COLO668 (cell line): Measurements from ENCODE around the gene HPDL.

ENCODE experiments used
- DNase-seq: peaks from one replicate; lab custom pipeline; 2025; ENCODE audit not compliant: unreplicated experiment; lab: John Stamatoyannopoulos, UW

Gene HPDL

DNA sequence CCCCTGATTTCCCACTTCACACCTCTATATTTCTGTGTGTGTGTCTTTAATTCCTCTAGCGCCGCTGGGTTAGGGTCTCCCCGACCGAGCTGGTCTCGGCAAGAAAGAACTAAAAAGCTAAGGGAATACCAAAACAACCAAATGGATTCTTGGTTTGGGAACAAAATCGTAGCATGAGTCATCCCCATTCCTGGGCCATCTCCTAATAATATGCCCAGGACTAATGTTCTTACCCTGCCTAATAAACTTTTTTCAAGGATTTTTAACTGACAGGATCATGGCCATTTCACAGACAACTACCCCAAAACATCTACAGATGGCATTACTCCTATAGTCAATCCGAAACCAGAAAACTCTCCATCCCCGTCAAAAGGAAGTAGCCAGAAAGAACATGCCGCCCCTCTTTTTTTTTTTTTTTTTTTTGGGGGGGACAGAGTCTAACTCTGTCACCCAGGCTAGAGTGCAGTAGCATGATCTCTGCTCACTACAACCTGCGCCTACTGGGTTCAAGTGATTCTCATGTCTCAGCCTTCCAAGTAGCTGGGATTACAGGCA lies 4.1 kb upstream of the HPDL start:
- no peak for DNase-seq

GRCh38 chr1:45325851-45326506 lies 716 bp upstream of the HPDL start:
- DNase-seq, result no peak

DNA sequence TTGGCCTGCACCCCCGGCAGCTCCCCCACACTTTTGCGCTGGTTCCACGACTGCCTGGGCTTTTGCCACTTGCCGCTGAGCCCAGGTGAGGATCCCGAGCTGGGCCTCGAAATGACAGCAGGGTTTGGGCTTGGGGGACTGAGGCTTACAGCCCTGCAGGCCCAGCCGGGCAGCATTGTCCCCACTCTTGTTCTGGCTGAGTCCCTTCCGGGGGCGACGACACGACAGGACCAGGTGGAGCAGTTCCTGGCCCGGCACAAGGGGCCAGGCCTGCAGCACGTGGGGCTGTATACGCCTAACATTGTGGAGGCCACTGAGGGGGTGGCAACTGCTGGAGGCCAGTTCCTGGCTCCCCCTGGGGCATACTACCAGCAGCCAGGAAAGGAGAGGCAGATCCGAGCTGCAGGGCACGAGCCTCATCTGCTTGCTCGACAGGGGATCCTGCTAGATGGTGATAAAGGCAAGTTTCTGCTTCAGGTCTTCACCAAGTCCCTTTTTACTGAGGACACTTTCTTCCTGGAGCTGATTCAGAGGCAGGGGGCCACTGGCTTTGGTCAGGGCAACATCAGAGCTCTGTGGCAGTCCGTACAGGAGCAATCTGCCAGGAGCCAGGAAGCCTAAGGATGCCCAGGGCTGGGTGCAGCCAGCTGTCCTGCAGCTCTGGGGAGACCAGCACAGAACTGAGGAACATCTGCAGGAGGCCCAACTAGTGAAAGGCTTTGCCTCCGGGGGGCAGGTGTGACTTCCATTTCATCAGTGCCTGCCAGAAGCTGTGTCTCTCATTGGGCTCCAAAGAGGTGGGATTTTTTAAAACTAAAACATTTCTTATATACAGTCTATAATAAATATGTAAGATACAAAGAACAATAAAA lies 1.2 kb downstream of the HPDL start:
- peak; percentile 63 for DNase-seq

DNA sequence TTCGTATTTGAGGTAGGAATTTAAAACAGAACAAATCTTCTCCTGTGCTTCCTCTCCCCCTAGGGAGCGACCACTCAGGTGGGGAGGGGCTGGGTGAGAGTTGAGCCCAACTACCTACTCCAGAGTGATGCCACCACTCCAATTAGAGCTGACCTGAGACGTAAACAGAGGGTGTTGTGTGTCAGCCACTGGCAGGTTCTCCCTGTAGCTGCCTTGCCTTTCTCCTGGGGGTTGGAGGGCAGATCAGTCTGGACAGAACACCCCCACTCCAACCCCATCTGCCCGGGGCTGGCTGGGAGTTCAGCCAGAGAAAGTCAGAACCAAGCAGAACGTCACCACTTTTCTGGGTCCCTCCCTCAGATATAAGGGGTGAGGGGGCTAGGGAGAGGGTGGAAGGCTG lies 2.0 kb downstream of the HPDL start:
- no peak for DNase-seq

DNA sequence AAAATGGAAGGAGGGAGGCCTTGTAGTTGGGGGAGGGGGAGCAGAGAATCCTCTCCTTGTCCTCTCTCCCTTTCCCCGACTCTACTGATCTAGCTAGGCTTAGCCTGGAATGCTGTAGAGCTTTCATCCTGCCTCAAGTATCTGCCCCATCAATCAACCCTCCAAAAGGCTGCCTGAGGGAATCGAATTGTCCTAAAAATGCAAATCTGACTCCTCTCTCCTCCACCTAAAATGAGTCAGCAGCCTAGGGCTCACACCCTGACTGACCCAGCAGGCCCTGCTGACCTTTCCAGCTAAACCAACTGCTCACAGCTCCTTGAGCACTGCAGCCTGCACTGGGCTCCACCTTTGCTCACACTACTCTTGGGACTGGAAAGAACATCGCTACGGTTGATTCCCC lies 2.8 kb downstream of the HPDL start:
- no peak for DNase-seq

DNA sequence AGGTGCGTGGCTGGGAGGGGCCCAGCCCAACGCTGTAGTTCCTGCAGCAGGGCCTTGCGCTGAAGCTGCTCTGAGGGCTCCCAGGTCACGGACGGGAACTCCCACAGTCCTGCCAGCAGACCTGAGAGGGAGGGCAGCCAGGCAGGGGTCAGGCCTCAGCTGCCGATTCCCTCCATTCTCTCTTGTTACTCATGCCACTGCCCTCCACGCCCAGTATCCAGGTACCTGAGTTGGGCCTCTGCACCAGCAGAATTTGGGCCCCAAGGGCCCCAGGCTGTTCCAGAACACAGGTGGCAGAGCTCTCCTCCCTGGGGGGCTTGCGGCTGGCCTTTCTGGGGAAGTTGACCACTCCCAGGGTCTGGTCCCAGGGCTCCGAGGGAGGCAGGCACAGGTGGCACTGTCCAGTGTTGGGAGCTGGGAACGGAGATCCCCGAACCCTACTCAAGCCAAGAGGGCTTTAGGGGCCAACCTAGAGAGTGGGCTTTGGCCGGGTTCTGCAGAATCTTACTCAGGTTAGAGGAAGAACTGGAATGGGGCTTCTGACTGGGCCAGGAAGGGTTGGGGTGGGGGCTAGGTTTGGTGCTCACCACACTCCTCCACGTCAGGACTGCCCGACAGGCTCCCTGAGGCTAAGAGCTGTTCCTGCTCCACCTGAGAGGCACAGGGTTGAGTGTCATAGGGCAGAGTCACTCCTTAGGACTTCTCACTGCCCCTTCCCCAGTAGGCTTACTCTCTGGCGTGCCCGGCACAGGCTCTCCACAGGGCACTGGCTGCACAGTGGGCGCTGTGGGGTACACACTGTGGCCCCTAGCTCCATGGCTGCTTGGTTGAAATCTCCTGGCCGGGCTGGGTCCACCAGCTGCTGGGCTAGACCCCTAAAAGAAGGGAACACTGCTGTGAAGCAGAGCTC lies 5.0 kb downstream of the HPDL start:
- no peak for DNase-seq

- no peak for DNase-seq
Observed at GRCh38 chr1:45332346-45332720, 5.6 kb downstream of the HPDL start.

DNA sequence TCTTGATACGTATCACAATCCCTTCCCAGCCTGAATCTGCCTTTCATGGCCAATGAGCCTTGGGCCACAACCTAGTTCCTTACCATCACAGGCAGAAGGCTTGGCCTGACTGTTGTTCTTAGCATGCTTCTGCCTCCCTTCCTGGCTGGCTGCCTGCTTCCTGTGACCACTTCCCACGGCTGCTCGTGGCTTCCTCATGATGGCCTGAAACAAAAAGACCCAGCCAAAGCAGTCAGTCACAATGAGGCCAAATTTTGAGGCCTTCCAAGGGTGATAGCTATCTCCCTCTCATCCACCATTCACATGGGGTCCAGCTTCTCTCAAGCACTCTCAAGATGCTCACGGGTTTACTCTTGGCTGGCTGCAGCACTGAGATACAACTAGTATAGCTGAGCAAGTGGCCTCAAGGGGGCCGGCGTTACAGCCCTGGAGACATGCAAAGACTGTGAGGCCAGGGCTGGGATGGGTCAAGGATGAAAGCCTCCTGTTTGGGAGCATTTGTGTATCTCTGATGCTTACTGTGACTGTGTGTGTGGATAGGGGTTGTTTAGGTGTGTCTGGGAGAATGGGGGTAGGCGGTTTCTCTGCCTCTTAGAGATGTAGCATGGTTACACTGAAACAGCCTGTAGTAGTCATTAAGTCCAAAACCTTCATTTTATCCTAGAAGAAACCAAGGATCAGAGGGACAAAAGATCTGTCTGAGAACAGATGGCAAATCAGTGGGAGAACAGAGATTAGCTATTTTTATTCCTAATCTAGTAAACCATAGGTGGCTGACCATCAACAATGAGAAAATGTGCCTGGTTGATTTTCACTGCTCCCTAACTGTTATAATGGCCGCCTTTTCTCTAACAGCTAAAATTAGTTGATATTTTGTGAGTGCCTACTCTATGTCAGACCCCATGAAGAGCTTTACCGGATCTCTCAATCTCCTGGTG lies 7.9 kb downstream of the HPDL start:
- no peak for DNase-seq

DNA sequence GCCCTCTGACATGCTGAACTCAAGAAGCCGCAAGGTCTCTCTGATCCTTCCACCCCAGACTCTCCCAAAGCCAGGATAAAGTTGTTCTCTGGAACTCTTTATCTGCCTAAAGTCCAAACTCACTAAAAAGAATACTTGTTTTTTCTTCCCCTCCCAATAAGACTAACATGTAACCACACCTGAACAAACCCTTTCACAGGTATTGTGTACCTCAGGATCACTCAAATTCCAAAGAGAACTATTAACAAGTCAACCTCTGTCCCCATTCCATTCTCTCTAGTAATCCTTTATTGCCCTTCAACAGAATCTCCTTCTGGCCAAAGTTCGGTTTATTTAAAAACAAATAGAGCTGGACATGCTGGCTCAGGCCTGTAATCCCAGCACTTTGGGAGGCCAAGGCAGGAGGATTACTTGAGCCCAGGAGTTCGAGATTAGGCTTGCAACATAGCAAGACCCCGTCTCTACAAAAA lies 9.2 kb downstream of the HPDL start:
- DNase-seq, result no peak

- no peak for DNase-seq
Observed at GRCh38 chr1:45337630-45338325, 11.1 kb downstream of the HPDL start.

GRCh38 chr1:45339789-45340558 lies 13.3 kb downstream of the HPDL start, which contains the start of the genes MUTYH and TOE1:
MUTYH (minus strand) TSS chr1:45340440; CDS start chr1:45334505, 5,935 bp downstream.
TOE1 (plus strand) TSS chr1:45340170; CDS start chr1:45340253, 83 bp downstream.
- DNase-seq, result peak; percentile 100

DNA sequence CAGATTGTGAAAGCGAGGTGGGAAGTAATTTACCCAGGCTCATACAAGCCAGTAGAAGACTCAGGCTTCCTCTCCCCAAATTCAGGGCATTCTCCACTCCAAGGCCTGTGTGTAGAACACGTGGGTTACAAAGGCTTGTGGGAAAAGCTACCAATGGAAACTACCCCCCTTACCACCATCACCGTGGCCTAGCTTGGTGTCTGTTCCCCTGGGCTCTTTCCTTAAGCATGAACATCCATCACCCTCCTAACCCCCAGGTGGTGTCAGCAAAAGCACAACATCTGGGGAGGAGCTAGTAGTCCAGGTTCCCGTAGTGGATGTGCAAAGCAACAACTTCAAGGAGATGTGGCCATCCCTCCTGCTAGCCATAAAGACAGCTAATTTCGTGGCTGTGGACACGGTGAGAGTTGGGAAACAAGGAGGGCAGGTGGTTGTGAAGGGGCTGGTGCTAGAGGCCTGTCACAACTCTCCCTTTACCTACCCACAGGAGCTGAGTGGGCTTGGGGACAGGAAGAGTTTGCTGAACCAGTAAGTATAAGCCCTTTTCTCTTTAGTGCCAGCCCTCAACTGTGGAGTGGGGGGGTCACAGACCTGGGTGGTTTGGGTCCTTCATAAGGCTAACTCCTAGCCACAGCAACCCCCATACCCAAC lies 14.2 kb downstream of the HPDL start:
- DNase-seq, result peak; percentile 48

GRCh38 chr1:45344499-45344898 lies 17.8 kb downstream of the HPDL start:
- DNase-seq, result no peak

DNA sequence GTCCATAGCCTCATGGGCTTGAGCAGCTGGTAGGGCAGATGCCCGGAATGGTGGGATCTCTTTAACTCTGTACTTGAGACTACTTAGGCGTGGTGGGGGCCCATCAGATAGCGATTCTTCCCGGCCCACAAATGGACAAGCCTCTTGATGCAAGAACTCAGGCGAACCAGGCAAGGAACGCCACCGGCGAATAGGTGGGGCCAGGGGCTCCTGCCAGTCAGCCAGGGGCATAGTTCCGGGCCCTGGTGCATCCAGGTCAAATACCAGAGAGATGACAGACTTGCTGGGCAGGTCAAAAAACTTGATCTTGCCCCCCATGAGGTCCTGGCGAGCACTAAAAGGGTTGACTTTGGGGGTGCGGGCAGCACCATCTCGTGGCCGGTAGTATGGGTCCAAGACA lies 18.3 kb downstream of the HPDL start:
- DNase-seq, result no peak

DNA sequence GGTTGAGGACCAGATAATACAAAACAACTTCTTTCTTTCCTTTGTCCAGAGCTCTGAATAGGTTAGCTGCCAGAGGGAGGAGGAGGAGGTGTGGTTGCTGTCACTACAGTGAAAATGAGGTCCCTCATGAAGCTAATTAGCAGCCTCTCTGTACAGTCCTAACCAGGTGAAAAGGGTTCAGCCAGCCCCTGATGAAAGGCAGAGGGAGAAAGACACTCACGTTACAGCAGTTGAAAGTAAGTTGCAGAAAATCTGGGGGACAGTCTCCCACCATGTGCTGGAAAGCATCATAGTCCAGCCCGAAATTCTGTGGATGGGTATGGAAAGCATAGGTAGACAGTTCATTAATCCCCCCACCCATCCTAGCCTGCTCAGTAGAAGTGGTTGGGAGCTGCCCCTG lies 19.8 kb downstream of the HPDL start:
- no peak for DNase-seq

- no peak for DNase-seq
Observed at GRCh38 chr1:45348020-45348419, 21.3 kb downstream of the HPDL start.

DNA sequence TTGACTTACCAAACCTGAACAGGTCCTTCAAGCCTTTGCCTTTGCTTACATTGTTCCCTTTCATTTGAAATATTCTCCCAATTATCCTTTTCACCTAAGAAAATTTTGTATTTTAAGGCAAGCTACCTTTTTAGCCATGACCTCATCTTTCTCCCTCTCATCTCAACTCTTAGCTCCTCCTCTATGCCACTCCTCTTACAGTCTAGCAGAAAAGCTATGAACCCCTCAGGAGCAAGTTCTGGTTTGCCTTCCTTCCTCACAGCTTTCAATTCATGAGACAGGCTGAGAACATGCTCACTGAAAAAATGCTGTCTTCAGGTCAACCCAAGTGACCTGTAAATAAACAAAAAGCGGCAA lies 21.9 kb downstream of the HPDL start:
- no peak for DNase-seq
